Breast epithelium (tissue), 3 donors: ENCODE data around the gene SDS.

Source experiments
- CTCF ChIP-seq, 3 donors: fragments of 450-650 bp; IDR thresholded peaks; one replicate each; pipeline ENCODE4 v1.5.1; 2016 to 2017; ENCODE audit warnings: antibody characterized with exemption in 3 of 3, mild to moderate bottlenecking in 3 of 3, moderate library complexity in 3 of 3
- POLR2A ChIP-seq: fragments of 450-650 bp; IDR thresholded peaks from one replicate; pipeline ENCODE4 v1.6.1; 2016; ENCODE audit warnings: antibody characterized with exemption, mild to moderate bottlenecking, moderate library complexity
- POLR2AphosphoS5 ChIP-seq, 3 donors: sonication (generic); formaldehyde crosslinking; IDR thresholded peaks; one replicate each; pipeline ENCODE4 v1.6.1; 2017; ENCODE audit warnings: antibody characterized with exemption in 3 of 3

GRCh38 chr12:113392988-113393579 lies 10.6 kb downstream of the SDS start:
- TF ChIP-seq CTCF (IDR thresholded peaks at IDR 0.05) (no peak), POLR2AphosphoS5 (IDR thresholded peaks at IDR 0.05) (no peak), POLR2A (no peak)
